Measurements from ENCODE around the gene SCFD2. TPM values are rescaled to one million over a fixed set of nuclear protein-coding genes. Genes with fewer than 3 reads are reported as not detected.

SCFD2 gene
- total RNA-seq, 1 donor from 2014 or later, result 22.8 TPM

GRCh38 chr4:52861171-52861823 is 504.6 kb downstream of the SCFD2 start:
- Histone ChIP-seq H3K36me3 (peaks cover 0 to 8% of the 10 kb centered on the region in 2 donors), H3K27ac (peak overlapping the region; percentile 68 to 79), H3K4me1 (peaks cover 0 to 17% of the 10 kb centered on the region in 2 donors), H3K9me3 (no peaks in the 10 kb centered on the region), H3K27me3 (no peaks in the 10 kb centered on the region), H3K4me3 (peak overlapping the region; percentile 72 to 80)
- DNase-seq (ENCODE audit: low spot score in 2 of 2), result no peak
- no peak for TF ChIP-seq CTCF (IDR thresholded peaks at IDR 0.05)
- intact Hi-C loops (cut with DNase I), result loop anchor here (5.0 to 10.0 kb wide), 4 partner anchors 149 to 1019 kb away; partner anchors contain the start of genes DCUN1D4 and SGCB

DNA sequence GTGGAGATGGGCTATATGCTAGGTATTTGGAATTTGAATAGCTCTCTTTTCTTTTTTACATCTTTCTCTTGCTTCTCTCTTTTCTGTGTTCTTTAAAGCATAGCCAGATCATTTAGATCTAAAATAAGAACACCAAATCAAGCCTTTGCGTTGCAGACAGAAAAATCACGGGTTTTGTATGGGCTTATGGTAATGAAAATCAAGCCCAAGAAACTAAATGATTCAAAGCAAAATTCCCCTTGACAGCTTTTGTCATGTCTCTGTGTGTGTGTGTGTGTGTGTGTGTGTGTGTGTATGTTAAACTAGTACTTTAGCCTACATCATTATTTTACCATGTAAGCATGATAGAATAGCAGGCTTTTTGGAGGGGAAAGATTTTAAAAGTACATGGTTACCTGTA is 505.5 kb downstream of the SCFD2 start:
- peaks cover 0 to 12% of the 10 kb centered on the region in 2 donors for H3K4me1 ChIP-seq
- no peaks in the 10 kb centered on the region for H3K9me3 ChIP-seq
- H3K36me3 ChIP-seq, result peaks cover 0 to 2% of the 10 kb centered on the region in 2 donors
- H3K27ac ChIP-seq, result no peak overlapping the region
- no peak overlapping the region for H3K4me3 ChIP-seq
- no peak for DNase-seq (ENCODE audit: low spot score in 2 of 2)
- no peak for TF ChIP-seq CTCF (IDR thresholded peaks at IDR 0.05)
- intact Hi-C loops (cut with DNase I), result loop anchor here (5.0 to 10.0 kb wide), 4 partner anchors 148 to 1018 kb away; partner anchors contain the start of genes DCUN1D4 and SGCB
- H3K27me3 ChIP-seq, result no peaks in the 10 kb centered on the region

- Histone ChIP-seq H3K4me3 (no peak overlapping the region), H3K36me3 (no peaks in the 10 kb centered on the region), H3K9me3 (no peaks in the 10 kb centered on the region), H3K27me3 (no peaks in the 10 kb centered on the region), H3K27ac (no peak overlapping the region), H3K4me1 (peaks cover 3 to 16% of the 10 kb centered on the region in 2 donors)
- TF ChIP-seq CTCF (IDR thresholded peaks at IDR 0.05), result no peak
- intact Hi-C loops (cut with DNase I), result no loop called here
- DNase-seq (ENCODE audit: low spot score in 2 of 2), result no peak
Measured at GRCh38 chr4:52856801-52857200, 509.1 kb downstream of the SCFD2 start.

DNA sequence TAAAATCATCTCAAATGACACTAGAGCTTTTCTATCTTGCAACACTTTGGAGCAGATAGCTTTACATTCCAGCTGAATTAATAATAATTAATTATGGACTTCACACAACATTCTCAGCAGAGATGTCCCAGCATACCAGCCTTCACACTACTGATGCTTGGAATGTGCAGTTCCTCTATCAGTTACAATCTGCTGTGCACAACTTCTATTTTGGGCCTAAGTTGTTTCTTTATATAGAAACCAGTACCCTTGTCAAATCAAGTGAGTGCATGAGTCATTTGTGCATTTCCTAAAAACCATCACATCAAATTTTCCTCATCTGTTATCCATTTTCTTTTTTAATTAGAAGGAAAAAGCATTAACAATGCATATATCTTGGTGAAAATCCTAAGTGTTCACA is 512.5 kb downstream of the SCFD2 start:
- no peaks in the 10 kb centered on the region for H3K27me3 ChIP-seq
- TF ChIP-seq CTCF (IDR thresholded peaks at IDR 0.05), result no peak
- peak overlapping the region; percentile 60 to 64 for H3K27ac ChIP-seq
- DNase-seq (ENCODE audit: low spot score in 2 of 2), result no peak
- no peaks in the 10 kb centered on the region for H3K9me3 ChIP-seq
- no peaks in the 10 kb centered on the region for H3K36me3 ChIP-seq
- peaks cover 3 to 11% of the 10 kb centered on the region in 2 donors for H3K4me1 ChIP-seq
- intact Hi-C loops (cut with DNase I), result no loop called here
- peak overlapping the region in 1 of 2 donors; percentile 25 for H3K4me3 ChIP-seq

- Histone ChIP-seq H3K4me1 (peaks cover 3 to 11% of the 10 kb centered on the region in 2 donors), H3K36me3 (no peaks in the 10 kb centered on the region), H3K27ac (peak overlapping the region; percentile 4 to 60), H3K9me3 (no peaks in the 10 kb centered on the region), H3K27me3 (no peaks in the 10 kb centered on the region), H3K4me3 (peak overlapping the region; percentile 25 to 27)
- intact Hi-C loops (cut with DNase I), result no loop called here
- DNase-seq (ENCODE audit: low spot score in 2 of 2), result no peak
- no peak for TF ChIP-seq CTCF (IDR thresholded peaks at IDR 0.05)
Measured at GRCh38 chr4:52852711-52853110, 513.1 kb downstream of the SCFD2 start.
